Measurements from ENCODE around the gene BST2.

- TF ChIP-seq CTCF (optimal IDR thresholded peaks at IDR 0.05 in 1 of 3, IDR thresholded peaks at IDR 0.05 in 1 of 3, conservative IDR thresholded peaks at IDR 0.05 in 1 of 3; ENCODE audit: extremely low read depth in 1 of 3, insufficient read depth in 2 of 3, low read length in 3 of 3) = no peak
- no peak for TF ChIP-seq EZH2 (IDR thresholded peaks at IDR 0.05; ENCODE audit: low read length)
Observed at GRCh38 chr19:17359905-17360800, 45.3 kb downstream of the BST2 start.
